ENCODE measurements around the gene NBPF9. TPM values are rescaled to one million over a fixed set of nuclear protein-coding genes. Genes with fewer than 3 reads are reported as not detected.
"Not testable (repeated sequence)": the region's sequence is repeated elsewhere in the genome, so short reads cannot be mapped to it uniquely, and the experiment has no call there.

The NBPF9 gene
- polyA plus RNA-seq, 4 donors = 3.1 to 26.1 (median 4.8) TPM

GRCh38 chr1:149112828-149113227, 9.5 kb upstream of the NBPF9 start:
- H3K4me1 ChIP-seq (ENCODE audit: control insufficient read depth in 3 of 3, insufficient read depth in 2 of 3, low read depth in 1 of 3, low read length in 2 of 3); H3K4me3 ChIP-seq (ENCODE audit: low read depth in 1 of 3, low read length in 3 of 3); DNase-seq; FAIRE-seq; H3K9me3 ChIP-seq (ENCODE audit: control insufficient read depth in 2 of 2, insufficient read depth in 1 of 2, low read depth in 1 of 2, low read length in 1 of 2); H3K36me3 ChIP-seq (ENCODE audit: control insufficient read depth in 3 of 3, insufficient read depth in 2 of 3, low read depth in 1 of 3, low read length in 3 of 3); H3K27me3 ChIP-seq (ENCODE audit: control insufficient read depth in 3 of 3, insufficient read depth in 3 of 3, low read length in 3 of 3); H3K27ac ChIP-seq (ENCODE audit: low read depth in 1 of 3, low read length in 2 of 3): not testable (repeated sequence)
- WGBS, 3 donors = 69 to 100% (median 87%) methylated on average over 1 of the region's 3 CpGs

- H3K9me3 ChIP-seq (ENCODE audit: control insufficient read depth in 2 of 2, insufficient read depth in 1 of 2, low read depth in 1 of 2, low read length in 1 of 2); H3K4me3 ChIP-seq (ENCODE audit: low read depth in 1 of 3, low read length in 3 of 3); FAIRE-seq; H3K36me3 ChIP-seq (ENCODE audit: control insufficient read depth in 3 of 3, insufficient read depth in 2 of 3, low read depth in 1 of 3, low read length in 3 of 3); H3K27ac ChIP-seq (ENCODE audit: low read depth in 1 of 3, low read length in 2 of 3); H3K4me1 ChIP-seq (ENCODE audit: control insufficient read depth in 3 of 3, insufficient read depth in 2 of 3, low read depth in 1 of 3, low read length in 2 of 3); H3K27me3 ChIP-seq (ENCODE audit: control insufficient read depth in 3 of 3, insufficient read depth in 3 of 3, low read length in 3 of 3): not testable (repeated sequence)
- DNase-seq = peak; percentile 22 to 56
- WGBS, 3 donors = 20 to 63% methylated on average over 1 of the region's 2 CpGs; no CpG with 5 or more reads in 1 of the 3 donors
These were observed 7.0 kb upstream of the NBPF9 start for GRCh38 chr1:149110343-149110742.

GRCh38 chr1:149102574-149102973, 777 bp downstream of the NBPF9 start:
- not testable (repeated sequence) for H3K27ac ChIP-seq (ENCODE audit: low read depth in 1 of 3, low read length in 2 of 3); DNase-seq; H3K4me1 ChIP-seq (ENCODE audit: control insufficient read depth in 3 of 3, insufficient read depth in 2 of 3, low read depth in 1 of 3, low read length in 2 of 3); H3K36me3 ChIP-seq (ENCODE audit: control insufficient read depth in 3 of 3, insufficient read depth in 2 of 3, low read depth in 1 of 3, low read length in 3 of 3); FAIRE-seq; H3K27me3 ChIP-seq (ENCODE audit: control insufficient read depth in 3 of 3, insufficient read depth in 3 of 3, low read length in 3 of 3); H3K9me3 ChIP-seq (ENCODE audit: control insufficient read depth in 2 of 2, insufficient read depth in 1 of 2, low read depth in 1 of 2, low read length in 1 of 2)
- WGBS, 3 donors = 0 to 1% (median 0%) methylated on average over 6 to 8 of the region's 16 CpGs
- peak overlapping the region in 1 of 3 donors; percentile 22 for H3K4me3 ChIP-seq (ENCODE audit: low read depth in 1 of 3, low read length in 3 of 3)

- not testable (repeated sequence) for FAIRE-seq; H3K4me1 ChIP-seq (ENCODE audit: control insufficient read depth in 3 of 3, insufficient read depth in 2 of 3, low read depth in 1 of 3, low read length in 2 of 3); H3K27me3 ChIP-seq (ENCODE audit: control insufficient read depth in 3 of 3, insufficient read depth in 3 of 3, low read length in 3 of 3); H3K27ac ChIP-seq (ENCODE audit: low read depth in 1 of 3, low read length in 2 of 3); H3K4me3 ChIP-seq (ENCODE audit: low read depth in 1 of 3, low read length in 3 of 3); H3K9me3 ChIP-seq (ENCODE audit: control insufficient read depth in 2 of 2, insufficient read depth in 1 of 2, low read depth in 1 of 2, low read length in 1 of 2); H3K36me3 ChIP-seq (ENCODE audit: control insufficient read depth in 3 of 3, insufficient read depth in 2 of 3, low read depth in 1 of 3, low read length in 3 of 3); DNase-seq
- 89 to 94% (median 93%) methylated on average over 4 to 7 of the region's 8 CpGs for WGBS, 3 donors
These were observed 5.1 kb downstream of the NBPF9 start for GRCh38 chr1:149098276-149098675.

GRCh38 chr1:149093155-149093554, 10.2 kb downstream of the NBPF9 start:
- H3K4me3 ChIP-seq (ENCODE audit: low read depth in 1 of 3, low read length in 3 of 3); H3K4me1 ChIP-seq (ENCODE audit: control insufficient read depth in 3 of 3, insufficient read depth in 2 of 3, low read depth in 1 of 3, low read length in 2 of 3); H3K27ac ChIP-seq (ENCODE audit: low read depth in 1 of 3, low read length in 2 of 3); H3K27me3 ChIP-seq (ENCODE audit: control insufficient read depth in 3 of 3, insufficient read depth in 3 of 3, low read length in 3 of 3); FAIRE-seq; H3K9me3 ChIP-seq (ENCODE audit: control insufficient read depth in 2 of 2, insufficient read depth in 1 of 2, low read depth in 1 of 2, low read length in 1 of 2); DNase-seq; H3K36me3 ChIP-seq (ENCODE audit: control insufficient read depth in 3 of 3, insufficient read depth in 2 of 3, low read depth in 1 of 3, low read length in 3 of 3): not testable (repeated sequence)
- 71 to 84% (median 75%) methylated on average over 6 of the region's 6 CpGs for WGBS, 3 donors

- not testable (repeated sequence) for H3K36me3 ChIP-seq (ENCODE audit: control insufficient read depth in 3 of 3, insufficient read depth in 2 of 3, low read depth in 1 of 3, low read length in 3 of 3); H3K9me3 ChIP-seq (ENCODE audit: control insufficient read depth in 2 of 2, insufficient read depth in 1 of 2, low read depth in 1 of 2, low read length in 1 of 2); H3K4me1 ChIP-seq (ENCODE audit: control insufficient read depth in 3 of 3, insufficient read depth in 2 of 3, low read depth in 1 of 3, low read length in 2 of 3); DNase-seq; H3K27ac ChIP-seq (ENCODE audit: low read depth in 1 of 3, low read length in 2 of 3); FAIRE-seq; H3K4me3 ChIP-seq (ENCODE audit: low read depth in 1 of 3, low read length in 3 of 3); H3K27me3 ChIP-seq (ENCODE audit: control insufficient read depth in 3 of 3, insufficient read depth in 3 of 3, low read length in 3 of 3)
- WGBS, 3 donors = 53 to 72% (median 64%) methylated on average over 4 of the region's 9 CpGs
These were observed 27.7 kb downstream of the NBPF9 start for GRCh38 chr1:149075505-149076127.

- H3K36me3 ChIP-seq (ENCODE audit: control insufficient read depth in 3 of 3, insufficient read depth in 2 of 3, low read depth in 1 of 3, low read length in 3 of 3); FAIRE-seq; H3K4me3 ChIP-seq (ENCODE audit: low read depth in 1 of 3, low read length in 3 of 3); H3K27ac ChIP-seq (ENCODE audit: low read depth in 1 of 3, low read length in 2 of 3); H3K4me1 ChIP-seq (ENCODE audit: control insufficient read depth in 3 of 3, insufficient read depth in 2 of 3, low read depth in 1 of 3, low read length in 2 of 3); H3K9me3 ChIP-seq (ENCODE audit: control insufficient read depth in 2 of 2, insufficient read depth in 1 of 2, low read depth in 1 of 2, low read length in 1 of 2); H3K27me3 ChIP-seq (ENCODE audit: control insufficient read depth in 3 of 3, insufficient read depth in 3 of 3, low read length in 3 of 3); DNase-seq: not testable (repeated sequence)
- 78 to 82% (median 79%) methylated on average over 3 of the region's 3 CpGs for WGBS, 3 donors
These were observed 38.7 kb downstream of the NBPF9 start for GRCh38 chr1:149064611-149065010.

GRCh38 chr1:149043056-149043455, 60.3 kb downstream of the NBPF9 start:
- H3K36me3 ChIP-seq (ENCODE audit: control insufficient read depth in 3 of 3, insufficient read depth in 2 of 3, low read depth in 1 of 3, low read length in 3 of 3); FAIRE-seq; H3K27me3 ChIP-seq (ENCODE audit: control insufficient read depth in 3 of 3, insufficient read depth in 3 of 3, low read length in 3 of 3); H3K27ac ChIP-seq (ENCODE audit: low read depth in 1 of 3, low read length in 2 of 3); DNase-seq; H3K4me1 ChIP-seq (ENCODE audit: control insufficient read depth in 3 of 3, insufficient read depth in 2 of 3, low read depth in 1 of 3, low read length in 2 of 3); H3K9me3 ChIP-seq (ENCODE audit: control insufficient read depth in 2 of 2, insufficient read depth in 1 of 2, low read depth in 1 of 2, low read length in 1 of 2); H3K4me3 ChIP-seq (ENCODE audit: low read depth in 1 of 3, low read length in 3 of 3): not testable (repeated sequence)
- WGBS, 3 donors = 45 to 65% (median 48%) methylated on average over 2 to 4 of the region's 4 CpGs

- FAIRE-seq; H3K27me3 ChIP-seq (ENCODE audit: control insufficient read depth in 3 of 3, insufficient read depth in 3 of 3, low read length in 3 of 3); H3K4me1 ChIP-seq (ENCODE audit: control insufficient read depth in 3 of 3, insufficient read depth in 2 of 3, low read depth in 1 of 3, low read length in 2 of 3); H3K27ac ChIP-seq (ENCODE audit: low read depth in 1 of 3, low read length in 2 of 3); H3K9me3 ChIP-seq (ENCODE audit: control insufficient read depth in 2 of 2, insufficient read depth in 1 of 2, low read depth in 1 of 2, low read length in 1 of 2); H3K4me3 ChIP-seq (ENCODE audit: low read depth in 1 of 3, low read length in 3 of 3); DNase-seq; H3K36me3 ChIP-seq (ENCODE audit: control insufficient read depth in 3 of 3, insufficient read depth in 2 of 3, low read depth in 1 of 3, low read length in 3 of 3): not testable (repeated sequence)
- WGBS, 3 donors = 91 to 100% methylated on average over 1 to 2 of the region's 3 CpGs; no CpG with 5 or more reads in 1 of the 3 donors
These were observed 69.4 kb downstream of the NBPF9 start for GRCh38 chr1:149033916-149034315.
